Progenitor cell of endocrine pancreas (in vitro differentiated cells): ENCODE measurements around the gene CFDP1. TPM values are rescaled to one million over a fixed set of nuclear protein-coding genes. Genes with fewer than 3 reads are reported as not detected.

Experiments
- DNase-seq: peaks from one replicate; pipeline ENCODE4 v3.0.0; 2021; ENCODE audit warnings: low spot score; ENCODE audit not compliant: unreplicated experiment
- H3K27ac Mint-ChIP-seq: 2 replicates; pipeline ENCODE4 v1.8.0; 2021; ENCODE audit warnings: mild to moderate bottlenecking, moderate library complexity, mixed read lengths
- H3K27me3 Mint-ChIP-seq: 2 replicates; pipeline ENCODE4 v1.8.0; 2021; ENCODE audit warnings: mixed read lengths
- H3K36me3 Mint-ChIP-seq: 2 replicates; pipeline ENCODE4 v1.8.0; 2022; ENCODE audit warnings: mixed read lengths; ENCODE audit not compliant: insufficient read depth
- H3K4me1 Mint-ChIP-seq: 2 replicates; pipeline ENCODE4 v1.8.0; 2021; ENCODE audit warnings: low read depth, mixed read lengths
- H3K4me3 Mint-ChIP-seq: 2 replicates; pipeline ENCODE4 v1.8.0; 2021; ENCODE audit warnings: low read depth, mild to moderate bottlenecking, moderate library complexity, mixed read lengths
- H3K9me3 Mint-ChIP-seq: 2 replicates; pipeline ENCODE4 v1.8.0; 2021; ENCODE audit warnings: low read depth, mixed read lengths
- CTCF ChIP-seq: fragments of 200-600 bp; sonication (generic); IDR thresholded peaks from one replicate; pipeline ENCODE4 v1.5.0; 2021; ENCODE audit warnings: antibody characterized with exemption, mild to moderate bottlenecking; ENCODE audit not compliant: unreplicated experiment
- total RNA-seq: library from RNA; stranded (reverse); gene quantifications from 2 replicates; pipeline ENCODE4 v1.2.1, GENCODE V29; 2021

CFDP1 gene
- total RNA-seq, 1 donor from 2014 or later, result 94.6 TPM

- Mint-ChIP-seq H3K4me3 (no peak overlapping the region), H3K4me1 (peaks cover 7% of the 10 kb centered on the region), H3K9me3 (no peaks in the 10 kb centered on the region), H3K27ac (peak overlapping the region; percentile 35), H3K36me3 (peaks cover 12% of the 10 kb centered on the region), H3K27me3 (no peaks in the 10 kb centered on the region)
- TF ChIP-seq CTCF, result no peak
- no peak for DNase-seq
Observed at GRCh38 chr16:75317532-75317931, 115.8 kb downstream of the CFDP1 start.

- no peaks in the 10 kb centered on the region for H3K27me3 Mint-ChIP-seq
- H3K36me3 Mint-ChIP-seq, result peaks cover 12% of the 10 kb centered on the region
- DNase-seq, result no peak
- H3K4me3 Mint-ChIP-seq, result no peak overlapping the region
- TF ChIP-seq CTCF, result no peak
- no peaks in the 10 kb centered on the region for H3K9me3 Mint-ChIP-seq
- H3K27ac Mint-ChIP-seq, result peak overlapping the region; percentile 35
- peaks cover 7% of the 10 kb centered on the region for H3K4me1 Mint-ChIP-seq
Observed at GRCh38 chr16:75317101-75317522, 116.2 kb downstream of the CFDP1 start.

- no peaks in the 10 kb centered on the region for H3K9me3 Mint-ChIP-seq
- no peak overlapping the region for H3K4me3 Mint-ChIP-seq
- DNase-seq, result no peak
- TF ChIP-seq CTCF, result no peak
- peaks cover 12% of the 10 kb centered on the region for H3K36me3 Mint-ChIP-seq
- H3K4me1 Mint-ChIP-seq, result peaks cover 7% of the 10 kb centered on the region
- H3K27ac Mint-ChIP-seq, result no peak overlapping the region
- no peaks in the 10 kb centered on the region for H3K27me3 Mint-ChIP-seq
Observed at GRCh38 chr16:75315539-75316306, 117.6 kb downstream of the CFDP1 start.

GRCh38 chr16:75312875-75313274 is 120.4 kb downstream of the CFDP1 start:
- Mint-ChIP-seq H3K4me1 (peaks cover 17% of the 10 kb centered on the region), H3K36me3 (peaks cover 15% of the 10 kb centered on the region), H3K4me3 (no peak overlapping the region), H3K27me3 (no peaks in the 10 kb centered on the region), H3K9me3 (no peaks in the 10 kb centered on the region), H3K27ac (no peak overlapping the region)
- no peak for TF ChIP-seq CTCF
- no peak for DNase-seq

GRCh38 chr16:75311383-75311938 is 121.8 kb downstream of the CFDP1 start:
- Mint-ChIP-seq H3K4me3 (no peak overlapping the region), H3K9me3 (no peaks in the 10 kb centered on the region), H3K36me3 (peaks cover 15% of the 10 kb centered on the region), H3K27ac (no peak overlapping the region), H3K27me3 (no peaks in the 10 kb centered on the region), H3K4me1 (peaks cover 22% of the 10 kb centered on the region)
- DNase-seq, result no peak
- TF ChIP-seq CTCF, result no peak
